Kasumi-1 (cell line): Measurements from ENCODE around the gene POLR1E.
"Not testable (repeated sequence)": the region's sequence is repeated elsewhere in the genome, so short reads cannot be mapped to it uniquely, and the experiment has no call there.

Experiments
- DNase-seq, 2 experiments: peaks; one replicate each; lab custom pipeline; 2025; lab: John Stamatoyannopoulos, UW

POLR1E gene

DNA sequence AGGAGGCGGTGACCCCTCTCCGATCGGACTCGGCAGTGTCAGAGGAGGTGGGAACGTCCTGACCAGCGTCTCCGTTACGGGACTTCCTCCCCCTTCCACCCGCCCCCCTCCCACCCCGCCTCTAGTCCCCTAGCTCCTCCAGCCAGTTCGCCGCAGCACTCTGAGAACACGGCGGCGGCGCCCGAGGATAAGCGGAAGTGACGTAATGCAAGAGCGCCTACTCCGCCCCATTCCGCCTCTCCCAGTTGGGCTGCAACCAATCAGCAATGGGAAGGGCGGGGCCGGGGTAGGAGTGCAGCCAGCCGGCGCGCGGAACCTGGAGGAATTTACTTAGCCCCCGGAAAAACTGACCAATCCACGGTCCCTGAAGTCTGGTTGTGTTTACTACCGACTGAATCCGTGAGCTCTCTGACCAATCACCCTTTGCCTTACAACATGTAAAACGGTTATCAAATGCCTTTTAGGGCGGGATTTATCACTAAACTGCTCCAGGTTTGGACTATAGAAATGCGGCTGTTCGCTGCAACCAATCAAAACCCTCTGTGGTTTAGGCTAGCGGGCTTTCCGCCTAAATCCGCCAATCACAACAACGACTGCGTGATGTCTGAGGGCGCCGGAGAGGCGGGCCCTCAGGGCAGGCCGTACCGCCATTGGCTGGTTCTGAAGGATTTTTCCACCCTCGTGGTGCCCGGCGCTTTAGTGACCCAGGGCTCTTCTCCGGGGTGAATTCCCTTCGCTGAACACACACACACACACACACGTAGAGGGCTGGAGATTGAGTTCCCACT, 20.3 kb upstream of the POLR1E start, which contains the start of gene ZBTB5:
Gene ZBTB5 (minus strand): TSS at position 202 of the 788 bp plus-strand sequence. CDS start 22,899 bp downstream, outside the sequence.
- DNase-seq, result peak; percentile 99

DNA sequence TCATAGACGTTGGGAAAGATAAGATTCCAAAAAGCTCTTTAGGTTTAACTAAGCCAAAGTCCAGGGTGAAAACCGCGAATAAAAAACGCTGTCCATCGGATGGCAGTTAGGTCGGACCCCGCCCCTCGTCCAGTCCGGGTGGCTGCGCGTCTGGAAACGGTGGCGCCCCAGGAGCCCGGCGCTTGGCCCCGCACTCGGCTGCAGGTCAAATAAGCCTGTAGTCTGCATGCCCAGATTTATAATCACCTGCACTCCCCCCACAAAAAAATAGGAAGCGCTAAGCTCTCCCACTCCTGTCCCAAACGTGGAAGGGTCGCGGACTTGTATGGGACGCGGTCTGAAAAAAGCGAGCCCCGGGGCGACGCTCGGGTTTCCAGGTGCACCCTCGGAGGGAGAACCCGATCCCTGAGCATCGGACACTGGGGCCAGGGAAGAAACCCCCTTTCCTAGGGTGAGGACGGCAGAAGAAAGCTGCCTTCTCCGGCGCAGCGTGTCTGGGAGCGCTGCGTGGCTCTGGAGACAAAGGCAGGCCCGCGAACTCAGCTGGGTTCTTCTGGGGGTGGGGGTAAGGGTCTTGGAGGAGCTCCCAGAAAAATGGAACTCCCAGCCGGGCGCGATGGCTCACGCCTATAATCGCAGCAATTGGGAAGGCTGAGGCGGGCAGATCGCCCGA, 19.6 kb upstream of the POLR1E start:
- peak; percentile 47 to 49 for DNase-seq

DNA sequence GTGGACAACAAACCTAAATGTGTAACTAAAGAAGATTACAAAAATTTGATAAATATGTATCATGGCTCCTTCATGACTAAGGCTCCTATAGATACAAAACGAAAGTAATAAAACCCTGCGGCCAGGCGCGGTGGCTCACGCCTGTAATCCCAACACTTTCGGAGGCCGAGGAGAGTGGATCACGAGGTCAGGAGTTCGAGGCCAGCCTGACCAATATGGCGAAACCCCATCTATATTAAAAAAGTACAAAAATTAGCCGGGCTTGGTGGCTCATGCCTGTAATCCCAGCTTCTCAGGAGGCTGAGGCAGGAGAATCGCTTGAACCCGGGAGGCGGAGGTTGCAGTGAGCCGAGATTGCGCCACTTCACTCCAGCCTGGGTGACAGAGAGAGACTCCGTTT, 18.2 kb upstream of the POLR1E start:
- DNase-seq, result not testable (repeated sequence)

DNA sequence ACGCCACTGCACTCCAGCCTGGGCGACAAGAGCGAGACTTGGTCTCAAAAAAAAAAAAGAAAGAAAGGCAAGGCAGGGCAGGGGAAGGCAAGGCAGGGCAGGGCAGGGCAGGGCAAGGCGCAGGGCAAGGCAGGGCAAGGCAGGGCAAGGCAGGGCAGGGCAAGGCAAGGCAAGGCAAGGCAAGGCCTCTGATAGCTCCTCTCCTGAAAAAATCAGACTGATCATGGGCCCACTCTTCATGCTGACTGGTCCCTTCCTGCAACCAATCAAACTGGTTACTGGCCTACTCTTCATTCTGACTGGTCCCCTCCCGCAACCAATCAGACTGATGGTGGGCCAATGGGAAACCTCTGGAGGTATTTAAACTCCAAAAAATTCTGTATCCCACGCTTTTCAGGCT, 17.1 kb upstream of the POLR1E start:
- no peak for DNase-seq

DNA sequence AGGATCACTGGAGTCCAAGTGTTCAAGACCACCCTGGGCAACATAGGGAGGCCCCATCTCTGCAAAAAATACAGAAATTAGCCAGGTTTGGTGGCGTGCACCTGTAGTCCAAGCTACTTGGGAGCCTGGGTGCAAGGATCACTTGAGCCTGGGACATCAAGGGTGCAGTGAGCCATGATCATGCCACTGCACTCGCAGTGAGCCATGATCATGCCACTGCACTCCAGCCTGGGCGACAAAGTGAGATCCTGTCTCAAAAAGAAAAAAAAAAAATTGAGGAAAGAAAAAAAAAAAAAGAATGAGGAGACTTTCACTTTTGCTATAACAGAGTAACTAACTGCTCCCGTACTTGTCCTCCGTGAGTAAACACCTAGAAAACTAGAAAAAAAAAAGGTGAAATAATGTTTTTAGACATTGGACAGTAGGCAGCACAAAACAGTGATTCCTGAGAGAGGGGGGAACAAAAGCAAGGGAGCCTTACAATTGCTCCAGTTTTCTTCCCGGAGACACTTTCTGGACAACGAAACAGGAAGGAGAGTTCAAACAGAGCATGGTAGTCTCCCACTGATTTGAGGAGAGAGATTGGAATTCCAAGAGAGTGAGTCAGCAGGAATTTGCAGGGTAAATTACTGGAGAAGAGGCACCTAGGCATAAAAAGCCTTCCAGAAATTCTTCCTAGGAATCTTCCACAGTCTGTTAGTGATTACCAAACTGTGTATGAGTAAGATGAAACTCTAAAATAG, 13.6 kb upstream of the POLR1E start:
- no peak for DNase-seq

DNA sequence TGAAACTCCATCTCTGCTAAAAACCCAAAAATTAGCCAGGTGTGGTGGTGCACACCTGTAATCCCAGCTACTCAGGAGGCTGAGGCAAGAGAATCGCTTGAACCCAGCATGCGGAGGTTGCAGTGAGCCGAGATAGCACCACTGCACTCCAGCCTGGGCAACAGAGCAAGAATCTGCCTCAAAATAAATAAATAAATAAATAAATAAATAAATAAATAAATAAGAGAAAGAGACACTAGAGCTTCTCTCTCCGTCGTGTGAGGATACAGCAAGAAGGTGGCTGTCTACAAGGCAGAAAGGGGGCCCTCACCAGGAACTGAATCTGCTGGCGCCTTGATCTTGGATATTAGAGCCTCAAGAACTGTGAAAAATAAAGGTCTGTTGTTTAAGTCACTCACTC, 11.8 kb upstream of the POLR1E start:
- not testable (repeated sequence) for DNase-seq

DNA sequence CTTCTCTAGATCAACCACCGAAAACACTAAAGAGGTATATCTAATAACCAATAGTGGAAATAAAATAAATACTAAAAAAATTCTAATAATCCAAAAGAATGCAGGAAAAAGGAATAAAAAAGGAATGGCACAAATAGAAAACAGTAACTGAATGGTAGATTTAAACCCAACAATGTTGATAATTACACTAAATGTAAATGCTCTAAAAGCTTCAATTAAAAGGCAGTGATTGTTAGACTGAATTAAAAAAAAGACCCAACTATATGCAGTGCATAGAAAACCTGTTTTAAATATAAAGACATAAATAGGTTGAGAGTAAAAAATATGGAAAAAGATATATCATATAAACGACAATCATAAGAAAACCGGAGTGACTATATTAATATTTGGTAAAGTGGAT, 11.3 kb upstream of the POLR1E start:
- no peak for DNase-seq

DNA sequence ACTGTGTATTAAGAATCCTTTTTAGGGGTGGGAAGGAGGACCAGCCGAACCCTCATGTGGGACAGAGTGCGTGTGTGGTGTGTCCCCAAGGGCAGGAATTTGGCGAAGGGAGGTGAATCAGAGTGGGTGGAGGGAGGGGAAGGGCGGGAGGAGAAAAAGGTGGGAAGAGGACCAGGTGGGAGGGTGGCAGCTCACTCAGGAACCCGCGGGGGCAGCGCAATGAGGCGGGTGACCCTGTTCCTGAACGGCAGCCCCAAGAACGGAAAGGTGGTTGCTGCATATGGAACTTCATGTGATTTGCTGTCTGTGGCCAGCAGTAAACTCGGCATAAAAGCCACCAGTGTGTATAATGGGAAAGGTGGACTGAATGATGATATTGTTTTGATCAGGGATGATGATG, 8.8 kb upstream of the POLR1E start:
- DNase-seq, result no peak

DNA sequence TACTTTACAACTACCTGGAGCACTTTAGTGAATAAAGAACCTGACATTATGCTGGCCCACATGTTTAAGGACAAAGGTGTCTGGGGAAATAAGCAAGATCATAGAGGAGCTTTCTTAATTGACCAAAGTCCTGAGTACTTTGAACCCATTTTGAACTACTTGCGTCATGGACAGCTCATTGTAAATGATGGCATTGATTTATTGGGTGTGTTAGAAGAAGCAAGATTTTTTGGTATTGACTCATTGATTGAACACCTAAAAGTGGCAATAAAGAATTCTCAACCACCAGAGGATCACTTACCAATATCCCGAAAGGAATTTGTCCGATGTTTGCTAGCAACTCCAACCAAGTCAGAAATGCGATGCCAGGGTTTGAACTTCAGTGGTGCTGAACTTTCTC, 8.3 kb upstream of the POLR1E start:
- not testable (repeated sequence) for DNase-seq

DNA sequence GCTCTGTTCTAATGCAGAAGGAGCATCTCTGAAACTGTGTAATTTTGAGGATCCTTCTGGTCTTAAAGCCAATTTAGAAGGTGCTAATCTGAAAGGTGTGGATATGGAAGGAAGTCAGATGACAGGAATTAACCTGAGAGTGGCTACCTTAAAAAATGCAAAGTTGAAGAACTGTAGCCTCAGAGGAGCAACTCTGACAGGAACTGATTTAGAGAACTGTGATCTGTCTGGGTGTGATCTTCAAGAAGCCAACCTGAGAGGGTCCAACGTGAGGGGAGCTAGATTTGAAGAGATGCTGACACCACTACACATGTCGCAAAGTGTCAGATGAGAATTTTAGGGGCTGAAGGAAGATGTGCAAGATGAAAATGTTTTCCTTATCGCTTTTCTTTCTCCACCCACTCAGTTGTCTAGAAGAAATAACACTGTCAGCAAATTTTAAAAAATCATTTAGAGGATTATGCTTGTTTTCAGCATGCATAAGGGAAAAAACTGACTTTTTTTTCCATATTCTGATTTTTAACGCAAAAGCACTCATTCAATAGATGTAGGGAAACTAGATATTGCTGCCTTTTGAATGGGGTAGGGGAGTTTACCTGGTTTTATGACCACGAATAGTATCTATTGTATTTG, 7.6 kb upstream of the POLR1E start:
- DNase-seq, result not testable (repeated sequence)

DNA sequence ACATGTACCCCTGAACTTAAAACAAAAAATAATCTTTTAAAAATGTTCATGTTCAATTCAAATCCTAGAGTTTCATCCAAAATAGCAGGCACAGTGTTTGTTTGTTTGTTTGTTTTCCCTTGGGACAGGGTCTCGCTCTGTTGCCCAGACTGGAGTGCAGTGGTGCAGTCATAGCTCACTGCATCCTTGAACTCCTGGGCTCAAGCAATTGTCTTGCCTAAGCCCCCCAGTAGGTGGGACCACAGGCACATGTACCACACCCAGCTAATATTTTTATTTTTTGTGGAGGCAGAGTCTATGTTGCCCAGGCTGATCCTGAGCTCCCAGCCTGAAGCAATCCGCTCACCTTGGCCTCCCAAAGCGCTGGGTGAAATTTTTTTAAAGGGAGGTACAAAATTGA, 5.0 kb upstream of the POLR1E start:
- peak in 1 of 2 experiments; percentile 4 for DNase-seq

DNA sequence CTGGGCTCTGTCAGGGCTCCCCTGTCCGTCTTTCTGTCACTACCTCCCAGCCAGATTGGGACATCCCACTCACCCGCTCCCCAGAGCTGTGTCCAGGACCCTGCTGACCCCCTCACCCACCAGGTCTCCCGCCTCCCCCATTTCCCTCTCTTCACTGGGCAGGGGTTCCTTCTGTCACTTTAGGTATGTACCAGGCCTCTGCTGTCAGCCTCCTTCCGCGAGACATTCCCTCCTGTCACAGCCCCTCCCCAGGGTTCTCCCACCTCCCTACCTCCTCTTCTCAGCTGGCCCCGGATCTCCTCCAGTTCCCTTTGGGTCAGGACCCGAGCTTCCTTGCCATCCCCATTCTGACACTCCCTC, 488 bp downstream of the POLR1E start:
- peak in 1 of 2 experiments; percentile 23 for DNase-seq

DNA sequence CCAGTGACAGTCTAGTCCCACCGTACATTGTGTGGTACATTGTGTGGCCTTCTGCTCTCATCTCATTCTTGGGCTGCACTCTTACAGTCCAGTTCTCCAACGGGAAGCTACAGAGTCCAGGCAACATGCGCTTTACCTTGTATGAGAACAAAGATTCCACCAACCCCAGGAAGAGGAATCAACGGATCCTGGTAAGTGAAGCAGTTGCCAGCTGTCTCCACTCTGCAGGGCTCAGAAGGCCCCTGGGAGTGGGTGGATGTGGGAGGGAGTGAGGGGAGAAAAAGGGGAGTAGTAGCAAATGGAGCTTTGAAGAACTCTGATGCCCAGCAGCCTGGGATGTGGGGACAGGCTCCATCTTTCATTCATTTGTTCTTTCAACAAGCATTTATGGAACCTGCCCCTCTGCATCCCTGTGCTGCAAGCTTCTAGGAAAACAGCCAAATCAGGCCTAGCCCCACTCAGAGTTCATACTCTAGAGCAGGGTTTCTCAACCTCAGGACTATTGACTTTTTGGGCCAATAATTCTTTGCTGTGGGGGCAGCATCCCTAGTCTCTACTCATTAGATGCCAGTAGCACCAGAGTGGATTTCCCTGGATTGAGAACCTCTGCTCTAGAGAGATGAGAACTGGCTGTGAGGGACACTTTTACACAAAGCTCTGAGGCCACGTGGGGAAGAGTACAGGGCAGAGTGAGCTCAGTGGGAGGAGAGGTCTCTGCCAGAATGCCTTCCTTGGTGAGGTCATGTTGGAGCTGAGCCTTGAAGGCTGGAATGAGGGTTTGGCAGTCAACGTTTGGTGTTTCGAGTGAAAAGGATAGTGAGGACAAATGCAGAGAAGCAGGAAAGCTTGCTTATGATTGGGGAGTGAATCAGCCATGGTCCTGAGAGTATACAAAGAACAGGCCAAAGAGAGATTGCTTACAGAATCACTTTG, 1.1 kb downstream of the POLR1E start:
- no peak for DNase-seq

DNA sequence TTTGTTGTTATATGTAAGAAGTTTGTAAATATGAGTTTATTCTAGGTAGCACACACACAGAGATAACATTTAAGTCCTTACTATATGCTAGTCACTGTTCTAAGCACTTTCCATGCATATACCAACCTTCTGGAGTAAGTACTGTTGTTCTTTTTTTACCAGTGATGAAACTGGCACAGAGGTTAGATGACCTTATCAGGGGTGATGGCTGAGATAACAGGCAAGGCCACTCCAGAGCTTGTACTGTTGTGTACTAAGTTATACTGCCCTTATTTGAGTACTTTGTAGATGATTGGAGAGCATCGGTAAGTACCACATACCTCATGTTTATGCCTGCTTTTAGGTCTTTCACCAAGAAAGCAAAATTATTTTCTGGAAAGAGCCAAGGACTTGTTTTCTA, 6.2 kb downstream of the POLR1E start:
- DNase-seq, result no peak

DNA sequence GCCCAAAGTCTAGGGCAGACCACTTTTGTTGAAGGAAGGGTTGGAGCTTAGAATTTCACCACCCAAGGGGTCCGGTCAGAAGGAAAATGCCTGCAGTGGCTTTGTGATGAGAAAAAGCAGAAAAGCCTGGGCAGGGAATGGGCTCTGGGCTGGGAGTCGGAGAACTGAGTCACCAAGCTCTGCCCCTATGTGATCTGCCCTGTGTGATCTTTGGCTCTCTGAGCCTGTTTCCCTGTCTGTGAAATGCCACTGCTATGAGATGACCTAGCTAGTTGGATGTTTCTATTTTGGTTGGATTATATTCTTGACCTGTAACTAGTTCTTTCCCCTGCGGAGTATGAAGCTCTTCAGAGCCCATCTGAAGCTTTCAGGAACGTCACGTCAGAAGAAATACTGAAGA, 9.8 kb downstream of the POLR1E start:
- DNase-seq, result no peak

DNA sequence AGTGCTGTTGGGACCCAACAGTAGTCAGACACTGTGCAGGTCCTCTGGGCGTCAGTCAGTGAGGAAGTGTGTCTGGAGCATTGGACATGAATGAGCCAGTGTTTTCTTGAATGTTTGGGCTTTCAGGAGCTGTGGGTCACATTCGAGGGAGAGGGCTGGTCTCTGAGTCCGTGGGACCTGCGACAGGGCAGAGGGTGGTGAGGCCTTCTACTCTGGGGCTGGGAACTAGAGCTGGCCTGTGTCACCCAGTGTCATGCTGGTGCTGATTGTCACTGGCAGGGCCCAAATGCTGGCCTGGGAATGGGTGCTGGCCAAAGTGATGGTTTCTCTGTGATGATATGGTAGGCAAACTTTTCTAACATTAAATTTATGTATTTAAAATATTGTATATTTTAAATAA, 10.3 kb downstream of the POLR1E start:
- no peak for DNase-seq

DNA sequence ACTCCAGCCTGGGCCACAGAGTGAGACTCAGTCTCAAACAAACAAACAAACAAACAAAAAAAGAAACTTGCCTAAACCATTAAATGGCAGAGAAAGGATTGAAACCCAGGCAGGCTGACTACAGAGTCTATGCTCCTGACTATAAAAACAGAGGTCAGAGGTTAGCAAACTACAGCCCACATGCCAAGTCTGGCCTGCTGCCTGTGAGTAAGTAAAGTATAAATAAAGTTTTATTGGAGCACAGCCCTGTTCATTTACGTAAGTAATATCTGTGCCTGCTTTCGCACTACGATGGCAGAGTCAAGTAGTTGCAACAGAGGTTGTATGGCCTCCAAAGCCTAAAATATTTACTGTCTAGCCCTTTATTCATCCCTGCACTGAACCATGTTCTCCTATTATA, 11.6 kb downstream of the POLR1E start:
- no peak for DNase-seq

DNA sequence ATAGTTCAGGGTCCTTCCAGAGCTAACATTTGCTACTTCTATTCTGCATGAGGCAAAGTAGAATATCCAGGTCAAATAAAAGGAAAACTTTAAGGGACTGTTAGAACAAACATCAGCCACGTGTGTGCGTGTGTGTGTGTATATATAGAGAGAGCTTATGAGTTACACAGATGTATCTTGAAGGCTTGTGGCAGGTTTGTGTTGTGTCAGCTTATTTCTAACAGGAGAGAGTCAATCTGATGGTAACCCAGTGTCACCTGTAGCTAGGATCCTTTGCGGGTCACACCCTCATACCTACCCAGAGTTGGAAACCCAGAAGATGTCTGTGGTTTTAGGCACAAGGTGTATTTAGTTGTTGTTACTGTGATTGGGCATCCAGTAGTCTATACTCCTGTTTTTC, 12.7 kb downstream of the POLR1E start:
- DNase-seq, result no peak

DNA sequence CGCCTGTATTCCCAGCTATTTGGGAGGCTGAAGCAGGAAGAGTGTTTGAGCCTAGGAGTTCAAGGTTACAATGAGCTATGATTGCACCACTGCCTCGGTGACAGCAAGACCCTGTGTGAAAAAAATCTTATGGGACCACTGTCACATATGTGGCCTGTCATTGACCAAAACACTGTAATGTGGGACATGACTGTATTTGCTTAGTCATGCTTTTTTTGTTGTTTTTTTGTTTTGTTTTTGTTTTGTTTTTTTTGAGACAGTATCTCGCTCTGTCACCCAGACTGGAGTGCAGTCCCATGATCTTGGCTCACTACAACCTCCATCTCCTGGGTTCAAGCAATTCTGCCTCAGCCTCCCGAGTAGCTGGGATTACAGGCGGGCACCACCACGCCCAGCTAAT, 13.5 kb downstream of the POLR1E start:
- DNase-seq, result no peak

DNA sequence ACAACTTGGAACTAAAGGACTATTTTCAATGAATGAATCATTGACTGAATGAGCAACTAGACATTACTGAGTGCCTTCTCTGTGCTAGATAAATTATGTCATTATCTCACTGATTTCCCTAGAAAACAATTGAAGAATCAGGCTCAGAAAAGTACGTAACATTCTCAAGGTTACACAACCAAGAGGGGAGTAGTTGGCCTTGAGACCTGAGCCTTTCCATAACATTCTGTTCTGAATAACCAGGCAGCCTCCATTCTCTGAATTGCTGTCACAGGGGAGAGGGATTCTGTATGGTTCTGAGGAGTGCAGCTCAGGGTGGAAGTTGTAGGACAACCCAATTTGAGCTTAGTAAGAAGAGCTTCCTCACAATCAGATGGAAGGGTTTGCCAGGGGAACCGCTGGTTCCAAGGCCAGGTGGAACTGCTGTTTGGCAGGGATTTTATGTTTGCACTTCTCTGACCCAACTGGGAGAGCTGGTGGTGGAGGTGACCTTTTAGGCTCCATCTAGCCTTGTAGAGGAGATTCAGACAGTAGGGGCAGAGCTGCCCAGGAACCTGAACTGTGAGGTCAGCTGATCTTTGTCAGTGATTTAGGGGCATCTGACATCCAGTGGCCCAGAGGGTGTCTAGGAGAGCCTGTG, 16.3 kb downstream of the POLR1E start:
- DNase-seq, result no peak

DNA sequence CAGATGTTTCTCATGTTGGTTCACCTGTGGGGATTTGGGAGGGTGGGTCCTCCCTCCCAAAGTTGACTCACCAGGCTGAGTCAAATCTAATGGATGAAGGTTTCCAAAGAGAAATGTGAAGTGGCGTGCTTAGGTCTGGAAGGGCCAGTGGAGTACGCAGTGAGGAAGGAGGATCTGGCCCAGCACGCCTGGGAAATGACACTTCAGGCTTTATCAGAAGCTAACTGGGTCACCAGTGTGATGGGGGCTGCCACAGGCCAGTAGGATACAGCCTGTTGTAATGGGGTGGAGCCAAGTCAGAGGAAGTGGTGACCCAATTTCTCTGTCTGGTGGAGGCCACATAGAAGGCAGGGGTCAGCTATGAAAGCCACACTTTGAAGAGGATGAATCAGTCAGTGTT, 18.0 kb downstream of the POLR1E start:
- DNase-seq, result no peak
